Mucosa of rectum (tissue), 2 donors: ENCODE results near the gene PEAK3.

Source experiments
- H3K27ac ChIP-seq, 2 donors: one replicate each; pipeline ENCODE4 v1.7.0; 2013; ENCODE audit warnings: inconsistent platforms in 2 of 2, low read depth in 2 of 2, low read length in 2 of 2
- H3K27me3 ChIP-seq, 2 donors: one replicate each; pipeline ENCODE4 v1.7.0; 2013; ENCODE audit warnings: low read length in 2 of 2; ENCODE audit not compliant: control insufficient read depth in 2 of 2, insufficient read depth in 2 of 2
- H3K36me3 ChIP-seq, 2 donors: one replicate each; pipeline ENCODE4 v1.7.0; 2013; ENCODE audit warnings: low read length in 2 of 2; ENCODE audit not compliant: control insufficient read depth in 2 of 2, insufficient read depth in 2 of 2
- H3K4me1 ChIP-seq, 2 donors: one replicate each; pipeline ENCODE4 v1.7.0; 2013; ENCODE audit warnings: low read length in 2 of 2, mild to moderate bottlenecking in 1 of 2; ENCODE audit not compliant: control insufficient read depth in 2 of 2, insufficient read depth in 2 of 2
- H3K4me3 ChIP-seq, 2 donors: one replicate each; pipeline ENCODE4 v1.7.0; 2013; ENCODE audit warnings: low read length in 2 of 2
- H3K9ac ChIP-seq, 2 donors: one replicate each; pipeline ENCODE4 v1.7.0; 2013; ENCODE audit warnings: low read length in 2 of 2, low read depth in 1 of 2, mild to moderate bottlenecking in 1 of 2
- H3K9me3 ChIP-seq, 2 donors: one replicate each; pipeline ENCODE4 v1.7.0; 2013; ENCODE audit warnings: low read length in 2 of 2; ENCODE audit not compliant: control insufficient read depth in 2 of 2
- donor health status: healthy.
- donor health status: Normal muscosa, but diverticular disease.

Gene PEAK3

DNA sequence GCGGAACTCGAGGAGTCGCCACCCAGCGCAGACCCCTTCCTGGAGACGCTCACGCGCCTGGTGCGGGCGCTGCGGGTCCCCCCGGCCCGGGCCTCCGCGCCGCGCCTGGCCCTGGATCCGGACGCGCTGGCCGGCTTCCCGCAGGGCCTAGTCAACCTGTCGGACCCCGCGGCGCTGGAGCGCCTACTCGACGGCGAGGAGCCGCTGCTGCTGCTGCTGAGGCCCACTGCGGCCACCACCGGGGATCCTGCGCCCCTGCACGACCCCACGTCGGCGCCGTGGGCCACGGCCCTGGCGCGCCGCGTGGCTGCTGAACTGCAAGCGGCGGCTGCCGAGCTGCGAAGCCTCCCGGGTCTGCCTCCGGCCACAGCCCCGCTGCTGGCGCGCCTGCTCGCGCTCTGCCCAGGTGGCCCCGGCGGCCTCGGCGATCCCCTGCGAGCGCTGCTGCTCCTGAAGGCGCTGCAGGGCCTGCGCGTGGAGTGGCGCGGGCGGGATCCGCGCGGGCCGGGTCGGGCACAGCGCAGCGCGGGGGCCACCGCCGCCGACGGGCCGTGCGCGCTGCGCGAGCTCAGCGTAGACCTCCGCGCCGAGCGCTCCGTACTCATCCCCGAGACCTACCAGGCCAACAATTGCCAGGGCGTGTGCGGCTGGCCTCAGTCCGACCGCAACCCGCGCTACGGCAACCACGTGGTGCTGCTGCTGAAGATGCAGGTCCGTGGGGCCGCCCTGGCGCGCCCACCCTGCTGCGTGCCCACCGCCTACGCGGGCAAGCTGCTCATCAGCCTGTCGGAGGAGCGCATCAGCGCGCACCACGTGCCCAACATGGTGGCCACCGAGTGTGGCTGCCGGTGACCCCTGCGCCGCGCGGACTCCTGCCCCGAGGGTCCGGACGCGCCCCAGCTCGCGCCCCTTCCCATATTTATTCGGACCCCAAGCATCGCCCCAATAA lies 30.6 kb downstream of the PEAK3 start:
- peaks cover 11 to 12% of the 10 kb centered on the region in 2 donors for H3K4me1 ChIP-seq
- peaks cover 14% of the 10 kb centered on the region in 2 donors for H3K36me3 ChIP-seq
- no peak overlapping the region for H3K27ac ChIP-seq
- H3K9ac ChIP-seq = no peak overlapping the region
- H3K9me3 ChIP-seq = no peaks in the 10 kb centered on the region
- peaks cover 20 to 38% of the 10 kb centered on the region in 2 donors for H3K27me3 ChIP-seq
- H3K4me3 ChIP-seq = no peak overlapping the region

DNA sequence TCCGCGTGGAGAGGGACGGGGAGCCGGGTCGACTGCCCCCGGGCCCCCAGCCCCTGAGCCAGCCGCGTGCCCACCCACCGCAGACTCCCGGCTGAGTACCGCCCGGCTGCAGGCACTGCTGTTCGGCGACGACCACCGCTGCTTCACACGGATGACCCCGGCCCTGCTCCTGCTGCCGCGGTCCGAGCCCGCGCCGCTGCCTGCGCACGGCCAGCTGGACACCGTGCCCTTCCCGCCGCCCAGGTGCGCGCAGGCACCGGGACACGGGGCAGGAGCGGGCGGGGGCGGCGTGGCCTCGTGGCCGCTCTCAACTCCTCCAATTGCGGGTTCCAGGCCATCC lies 31.2 kb downstream of the PEAK3 start:
- no peak overlapping the region for H3K27ac ChIP-seq
- H3K36me3 ChIP-seq = peaks cover 20% of the 10 kb centered on the region in 2 donors
- peaks cover 20 to 38% of the 10 kb centered on the region in 2 donors for H3K27me3 ChIP-seq
- H3K4me3 ChIP-seq = no peak overlapping the region
- H3K9me3 ChIP-seq = no peaks in the 10 kb centered on the region
- H3K4me1 ChIP-seq = peaks cover 11 to 12% of the 10 kb centered on the region in 2 donors
- H3K9ac ChIP-seq = no peak overlapping the region

DNA sequence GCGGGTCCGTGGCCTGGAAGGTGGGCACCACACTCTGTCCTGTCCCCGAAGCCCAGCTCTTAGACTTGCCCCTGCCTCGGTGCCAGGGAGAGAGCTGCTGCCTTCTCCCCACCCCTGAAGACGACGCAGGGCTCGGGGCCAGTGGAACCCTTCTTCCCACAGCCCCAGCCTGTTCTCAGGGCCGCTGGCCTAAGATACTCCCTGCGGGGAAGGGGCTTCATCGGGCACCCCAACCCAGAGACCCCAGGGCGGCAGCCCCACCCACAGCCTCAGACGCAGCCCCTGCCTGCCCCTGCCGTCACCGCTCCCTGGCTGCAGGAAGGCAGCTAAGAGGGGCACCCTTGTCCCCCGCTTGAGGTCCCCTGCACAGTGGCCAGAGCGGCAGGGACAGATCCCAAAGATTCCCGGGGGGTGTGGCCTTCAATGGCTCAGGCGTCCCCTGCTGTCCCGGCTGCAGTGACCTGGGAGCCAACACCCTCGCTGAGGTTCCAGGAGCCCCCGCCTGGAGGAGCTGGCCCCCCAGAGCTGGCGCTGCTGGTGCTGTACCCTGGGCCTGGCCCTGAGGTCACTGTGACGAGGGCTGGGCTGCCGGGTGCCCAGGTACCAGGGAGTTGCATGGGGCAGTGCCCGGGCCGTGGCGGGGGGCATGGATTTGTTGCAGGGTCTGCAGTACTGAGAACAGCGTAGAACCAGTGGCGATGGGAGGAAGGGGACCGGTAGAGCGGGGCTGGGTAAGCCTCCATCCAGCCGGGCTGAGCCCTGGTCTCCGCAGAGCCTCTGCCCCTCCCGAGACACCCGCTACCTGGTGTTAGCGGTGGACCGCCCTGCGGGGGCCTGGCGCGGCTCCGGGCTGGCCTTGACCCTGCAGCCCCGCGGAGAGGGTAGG lies 31.9 kb downstream of the PEAK3 start:
- H3K27ac ChIP-seq = no peak overlapping the region
- H3K36me3 ChIP-seq = peaks cover 26 to 27% of the 10 kb centered on the region in 2 donors
- H3K9ac ChIP-seq = no peak overlapping the region
- H3K27me3 ChIP-seq = peaks cover 20 to 38% of the 10 kb centered on the region in 2 donors
- peaks cover 11 to 12% of the 10 kb centered on the region in 2 donors for H3K4me1 ChIP-seq
- no peak overlapping the region for H3K4me3 ChIP-seq
- no peaks in the 10 kb centered on the region for H3K9me3 ChIP-seq

DNA sequence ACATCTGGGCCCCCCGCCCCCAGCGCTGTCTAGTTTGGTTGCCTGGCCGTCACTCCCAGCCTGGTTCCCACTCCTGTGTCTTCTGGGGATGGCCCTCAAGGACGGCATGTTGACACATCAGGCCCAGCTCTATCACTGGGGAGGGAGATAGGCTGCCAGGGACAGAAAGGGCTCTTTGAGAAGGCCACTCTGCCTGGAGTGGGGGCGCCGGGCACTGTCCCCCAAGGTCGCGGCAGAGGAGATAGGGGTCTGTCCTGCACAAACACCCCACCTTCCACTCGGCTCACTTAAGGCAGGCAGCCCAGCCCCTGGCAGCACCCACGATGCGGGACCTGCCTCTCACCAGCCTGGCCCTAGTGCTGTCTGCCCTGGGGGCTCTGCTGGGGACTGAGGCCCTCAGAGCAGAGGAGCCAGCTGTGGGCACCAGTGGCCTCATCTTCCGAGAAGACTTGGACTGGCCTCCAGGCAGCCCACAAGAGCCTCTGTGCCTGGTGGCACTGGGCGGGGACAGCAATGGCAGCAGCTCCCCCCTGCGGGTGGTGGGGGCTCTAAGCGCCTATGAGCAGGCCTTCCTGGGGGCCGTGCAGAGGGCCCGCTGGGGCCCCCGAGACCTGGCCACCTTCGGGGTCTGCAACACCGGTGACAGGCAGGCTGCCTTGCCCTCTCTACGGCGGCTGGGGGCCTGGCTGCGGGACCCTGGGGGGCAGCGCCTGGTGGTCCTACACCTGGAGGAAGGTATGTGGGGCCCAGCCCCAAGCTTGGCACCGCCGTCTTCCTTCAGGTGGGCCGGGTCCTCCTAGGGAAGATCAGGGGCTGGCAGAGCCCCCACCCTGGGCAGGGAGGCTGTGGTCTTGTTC lies 32.7 kb downstream of the PEAK3 start, which contains the start of gene AMH:
Gene AMH, plus strand, starts transcription at position 314 of the 857 bp plus-strand sequence. Its CDS starts 10 bp downstream, at position 324.
- no peak within 1 kb of the TSS for H3K27ac ChIP-seq
- peaks cover 20 to 38% of the 10 kb centered on the region in 2 donors for H3K27me3 ChIP-seq
- H3K9ac ChIP-seq = no peak within 1 kb of the TSS
- no peak within 1 kb of the TSS for H3K4me3 ChIP-seq
- H3K36me3 ChIP-seq = peaks cover 34 to 35% of the 10 kb centered on the region in 2 donors
- no peaks in the 10 kb centered on the region for H3K9me3 ChIP-seq
- peaks cover 11 to 12% of the 10 kb centered on the region in 2 donors for H3K4me1 ChIP-seq

DNA sequence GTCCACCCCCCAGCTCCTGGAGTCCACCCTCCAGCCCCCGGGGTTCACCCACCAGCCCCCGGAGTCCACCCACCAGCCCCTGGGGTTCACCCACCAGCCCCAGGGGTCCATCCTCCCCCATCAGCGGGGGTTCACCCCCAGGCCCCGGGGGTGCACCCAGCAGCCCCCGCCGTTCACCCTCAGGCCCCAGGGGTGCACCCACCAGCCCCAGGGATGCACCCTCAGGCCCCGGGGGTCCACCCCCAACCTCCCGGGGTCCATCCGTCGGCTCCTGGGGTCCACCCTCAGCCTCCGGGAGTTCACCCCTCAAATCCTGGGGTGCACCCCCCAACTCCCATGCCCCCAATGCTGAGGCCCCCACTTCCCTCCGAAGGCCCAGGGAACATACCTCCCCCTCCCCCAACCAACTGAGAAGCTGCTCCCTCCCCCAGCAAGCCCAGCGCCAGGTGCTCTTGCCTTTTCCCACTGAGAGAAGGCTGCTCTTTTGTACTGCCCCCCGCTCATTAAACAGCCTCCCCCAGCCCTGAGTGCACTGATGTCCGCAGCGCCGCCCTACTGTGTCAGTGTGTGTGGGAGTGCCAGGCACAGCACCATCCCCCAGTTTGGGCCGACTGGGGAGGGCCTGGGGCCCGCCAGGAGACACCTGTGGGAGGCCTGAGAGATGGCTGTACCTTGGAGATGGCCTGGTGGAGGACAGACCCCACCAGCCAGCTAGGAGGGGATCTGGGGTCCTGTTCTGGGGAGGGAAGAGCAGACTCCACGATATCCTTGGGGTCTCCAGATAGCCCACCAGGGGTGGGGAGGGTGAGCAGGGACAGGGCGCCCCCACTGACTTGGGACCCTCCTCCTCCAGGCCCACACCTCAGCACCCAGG lies 33.6 kb downstream of the PEAK3 start:
- no peak overlapping the region for H3K4me3 ChIP-seq
- H3K9ac ChIP-seq = no peak overlapping the region
- no peaks in the 10 kb centered on the region for H3K9me3 ChIP-seq
- peaks cover 15 to 31% of the 10 kb centered on the region in 2 donors for H3K27me3 ChIP-seq
- peaks cover 40 to 44% of the 10 kb centered on the region in 2 donors for H3K36me3 ChIP-seq
- H3K27ac ChIP-seq = no peak overlapping the region
- H3K4me1 ChIP-seq = peaks cover 11% of the 10 kb centered on the region in 2 donors

DNA sequence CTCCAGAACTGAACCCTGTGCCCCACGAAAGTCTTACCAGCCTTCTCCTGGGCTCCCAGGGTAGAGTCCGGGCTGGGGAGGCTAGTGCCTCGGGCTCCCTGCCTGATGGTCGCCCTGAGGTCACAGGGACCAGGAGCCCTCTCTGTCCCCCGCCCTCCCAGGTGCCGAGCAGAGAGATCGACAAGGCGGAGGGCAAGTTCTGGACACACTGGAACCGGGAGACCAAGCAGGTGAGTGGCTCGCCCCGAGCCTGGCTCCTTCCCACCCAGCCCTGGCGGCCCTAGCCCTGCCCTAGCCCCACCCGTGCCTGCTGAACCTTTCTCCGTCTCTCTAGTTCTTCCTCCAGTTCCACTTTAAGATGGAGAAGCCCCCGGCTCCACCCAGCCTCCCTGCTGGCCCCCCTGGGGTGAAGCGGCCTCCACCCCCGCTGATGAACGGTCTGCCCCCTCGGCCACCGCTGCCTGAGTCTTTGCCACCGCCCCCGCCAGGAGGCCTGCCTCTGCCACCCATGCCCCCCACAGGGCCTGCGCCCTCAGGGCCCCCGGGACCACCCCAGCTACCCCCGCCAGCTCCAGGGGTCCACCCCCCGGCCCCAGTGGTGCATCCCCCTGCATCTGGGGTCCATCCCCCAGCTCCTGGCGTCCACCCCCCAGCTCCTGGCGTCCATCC lies 34.4 kb downstream of the PEAK3 start:
- Histone ChIP-seq H3K27ac (no peak overlapping the region), H3K27me3 (peaks cover 8 to 23% of the 10 kb centered on the region in 2 donors), H3K36me3 (peaks cover 40 to 47% of the 10 kb centered on the region in 2 donors), H3K4me1 (peaks cover 8 to 13% of the 10 kb centered on the region in 2 donors), H3K9me3 (no peaks in the 10 kb centered on the region), H3K4me3 (no peak overlapping the region), H3K9ac (no peak overlapping the region)

DNA sequence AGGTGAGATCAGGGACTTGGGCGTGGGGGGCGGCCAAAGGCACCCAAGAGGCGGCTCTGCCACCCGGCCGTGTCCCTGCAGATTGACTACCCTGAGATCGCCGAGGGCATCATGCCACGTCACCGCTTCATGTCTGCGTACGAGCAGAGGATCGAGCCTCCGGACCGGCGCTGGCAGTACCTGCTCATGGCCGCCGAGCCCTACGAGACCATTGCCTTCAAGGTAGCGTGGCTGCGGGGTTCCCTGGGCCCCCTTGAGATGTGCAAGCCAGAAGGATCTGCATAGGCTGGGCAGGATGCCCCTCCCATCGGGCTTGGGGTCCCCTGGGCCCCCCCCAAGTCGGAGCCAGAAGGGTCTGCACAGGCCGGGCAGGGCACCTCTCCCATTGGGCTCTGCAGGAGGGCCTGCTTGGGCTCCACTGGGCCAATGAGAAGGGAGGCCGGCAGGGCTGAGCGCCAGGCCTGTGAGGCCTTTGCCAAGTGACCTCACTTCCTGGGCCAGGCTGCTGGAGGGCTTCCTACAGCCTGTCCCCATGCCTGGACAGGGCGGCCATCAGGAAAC lies 35.1 kb downstream of the PEAK3 start:
- Histone ChIP-seq H3K36me3 (peaks cover 40 to 47% of the 10 kb centered on the region in 2 donors), H3K9ac (no peak overlapping the region)

DNA sequence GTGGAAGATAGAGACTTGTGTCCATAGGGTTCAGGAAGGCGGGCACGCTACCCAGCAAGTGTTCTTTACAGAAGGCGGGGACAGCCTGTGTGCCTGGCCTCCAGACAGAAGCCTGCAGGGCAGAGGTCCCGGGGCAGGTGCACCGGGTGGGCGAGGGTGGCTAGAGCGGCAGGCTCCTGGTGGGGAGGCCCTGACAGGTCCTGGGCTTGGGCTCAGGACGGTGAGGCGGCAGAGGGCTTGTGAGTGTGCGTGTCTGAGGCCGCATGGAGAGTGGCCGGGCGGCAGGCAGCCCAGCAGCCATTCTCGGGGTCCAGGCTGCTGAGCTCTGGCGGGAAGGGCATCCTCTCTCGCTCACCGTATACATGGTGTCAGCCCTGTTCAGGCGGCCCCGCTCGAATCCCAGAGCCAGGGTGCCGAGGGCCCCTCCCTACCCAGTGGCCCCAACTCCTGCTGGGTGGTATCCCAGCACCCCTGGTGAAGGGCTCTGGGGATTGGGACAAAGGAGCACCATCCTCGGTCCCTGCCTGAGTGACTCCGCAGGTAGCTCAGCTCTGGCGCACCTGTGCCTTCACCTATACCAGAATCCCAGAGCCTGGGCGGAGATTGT lies 35.9 kb downstream of the PEAK3 start:
- peaks cover 0 to 13% of the 10 kb centered on the region in 2 donors for H3K27me3 ChIP-seq
- no peaks in the 10 kb centered on the region for H3K9me3 ChIP-seq
- H3K4me1 ChIP-seq = peaks cover 14 to 22% of the 10 kb centered on the region in 2 donors
- H3K36me3 ChIP-seq = peaks cover 40 to 50% of the 10 kb centered on the region in 2 donors
- no peak overlapping the region for H3K27ac ChIP-seq
- H3K9ac ChIP-seq = no peak overlapping the region
- H3K4me3 ChIP-seq = no peak overlapping the region

More for the DNA sequence above, 35.1 kb downstream of the PEAK3 start:
- H3K27me3 ChIP-seq = peaks cover 3 to 16% of the 10 kb centered on the region in 2 donors
- H3K4me3 ChIP-seq = no peak overlapping the region
- peaks cover 9 to 18% of the 10 kb centered on the region in 2 donors for H3K4me1 ChIP-seq
- H3K9me3 ChIP-seq = no peaks in the 10 kb centered on the region
- H3K27ac ChIP-seq = no peak overlapping the region
